Activated T-helper 17 cell treated with anti-CD3 and anti-CD28 coated beads, Interleukin-2, amount 50 U/mL, for 72 hours (primary cell): ENCODE data around the gene HOXB6. TPM values are rescaled to one million over a fixed set of nuclear protein-coding genes. Genes with fewer than 3 reads are reported as not detected.

ENCODE experiments used
- ATAC-seq: fragments of 150-1000 bp; cut with Tn5 transposase; replicated peaks from 2 replicates; pipeline ENCODE4 v1.10.0; 2021; ENCODE audit warnings: mild to moderate bottlenecking, moderate library complexity
- H3K27ac Mint-ChIP-seq: one replicate; pipeline ENCODE4 v1.8.0; 2022; ENCODE audit warnings: mixed read lengths
- H3K27me3 Mint-ChIP-seq: one replicate; pipeline ENCODE4 v1.8.0; 2022; ENCODE audit warnings: mixed read lengths
- H3K36me3 Mint-ChIP-seq: one replicate; pipeline ENCODE4 v1.8.0; 2022; ENCODE audit warnings: low read depth, mild to moderate bottlenecking, mixed read lengths
- H3K4me1 Mint-ChIP-seq: one replicate; pipeline ENCODE4 v1.8.0; 2022; ENCODE audit warnings: mixed read lengths
- H3K4me3 Mint-ChIP-seq: one replicate; pipeline ENCODE4 v1.8.0; 2022; ENCODE audit warnings: mild to moderate bottlenecking, mixed read lengths
- H3K9me3 Mint-ChIP-seq: one replicate; pipeline ENCODE4 v1.8.0; 2022; ENCODE audit warnings: mixed read lengths
- total RNA-seq, 2 donors: library from RNA; stranded (reverse); gene quantifications; one replicate each; pipeline ENCODE4 v1.2.3, GENCODE V29; 2022

HOXB6 gene
- total RNA-seq: under 1 TPM; 0.37 to 0.39 TPM

GRCh38 chr17:48604770-48605329 lies at the start of gene HOXB6:
HOXB6 (minus strand) TSS chr17:48604986; CDS start chr17:48598150, 6,836 bp downstream.
- Mint-ChIP-seq H3K36me3 (no peaks in the 10 kb centered on the region), H3K27me3 (peaks cover 61% of the 10 kb centered on the region), H3K4me1 (no peaks in the 10 kb centered on the region), H3K9me3 (no peaks in the 10 kb centered on the region), H3K4me3 (no peak within 1 kb of the TSS), H3K27ac (no peak within 1 kb of the TSS)
- ATAC-seq: no peak

- Mint-ChIP-seq H3K9me3 (no peaks in the 10 kb centered on the region), H3K27me3 (peaks cover 46% of the 10 kb centered on the region), H3K4me3 (no peak overlapping the region), H3K27ac (no peak overlapping the region), H3K4me1 (peaks cover 6% of the 10 kb centered on the region), H3K36me3 (no peaks in the 10 kb centered on the region)
- no peak for ATAC-seq
Observed at GRCh38 chr17:48649741-48650140, 45.0 kb upstream of the HOXB6 start.

DNA sequence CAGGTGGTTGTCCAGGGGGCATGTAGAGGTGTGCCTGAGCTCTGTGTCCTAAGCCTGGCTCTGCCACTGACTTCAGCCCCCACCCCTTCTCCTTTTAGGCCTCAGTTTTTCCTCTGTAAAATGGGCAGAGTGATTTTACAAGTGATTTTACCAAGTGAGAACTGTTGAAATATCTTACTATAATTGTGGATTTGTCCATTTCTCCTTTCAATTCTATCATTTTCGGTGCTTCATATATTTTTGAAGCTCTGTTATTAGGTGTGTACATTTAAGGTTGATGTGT lies 43.1 kb upstream of the HOXB6 start:
- Mint-ChIP-seq H3K27me3 (peaks cover 59% of the 10 kb centered on the region), H3K9me3 (no peaks in the 10 kb centered on the region), H3K4me3 (peak overlapping the region; percentile 72), H3K27ac (no peak overlapping the region), H3K36me3 (no peaks in the 10 kb centered on the region), H3K4me1 (peaks cover 6% of the 10 kb centered on the region)
- no peak for ATAC-seq

GRCh38 chr17:48647103-48647962 lies 42.5 kb upstream of the HOXB6 start:
- H3K27me3 Mint-ChIP-seq: peaks cover 62% of the 10 kb centered on the region
- no peaks in the 10 kb centered on the region for H3K9me3 Mint-ChIP-seq
- peak overlapping the region; percentile 72 for H3K4me3 Mint-ChIP-seq
- no peak overlapping the region for H3K27ac Mint-ChIP-seq
- ATAC-seq: peak; percentile 9
- H3K36me3 Mint-ChIP-seq: no peaks in the 10 kb centered on the region
- H3K4me1 Mint-ChIP-seq: peaks cover 6% of the 10 kb centered on the region

- no peaks in the 10 kb centered on the region for H3K9me3 Mint-ChIP-seq
- H3K27ac Mint-ChIP-seq: no peak overlapping the region
- peaks cover 11% of the 10 kb centered on the region for H3K4me1 Mint-ChIP-seq
- peak overlapping the region; percentile 72 for H3K4me3 Mint-ChIP-seq
- no peaks in the 10 kb centered on the region for H3K36me3 Mint-ChIP-seq
- ATAC-seq: peak; percentile 62
- H3K27me3 Mint-ChIP-seq: peaks cover 65% of the 10 kb centered on the region
Observed at GRCh38 chr17:48646183-48647102, 41.7 kb upstream of the HOXB6 start.

GRCh38 chr17:48645639-48646182 lies 40.9 kb upstream of the HOXB6 start:
- Mint-ChIP-seq H3K36me3 (no peaks in the 10 kb centered on the region), H3K9me3 (no peaks in the 10 kb centered on the region), H3K4me1 (peaks cover 13% of the 10 kb centered on the region), H3K4me3 (peak overlapping the region; percentile 72), H3K27ac (no peak overlapping the region), H3K27me3 (peaks cover 72% of the 10 kb centered on the region)
- no peak for ATAC-seq

DNA sequence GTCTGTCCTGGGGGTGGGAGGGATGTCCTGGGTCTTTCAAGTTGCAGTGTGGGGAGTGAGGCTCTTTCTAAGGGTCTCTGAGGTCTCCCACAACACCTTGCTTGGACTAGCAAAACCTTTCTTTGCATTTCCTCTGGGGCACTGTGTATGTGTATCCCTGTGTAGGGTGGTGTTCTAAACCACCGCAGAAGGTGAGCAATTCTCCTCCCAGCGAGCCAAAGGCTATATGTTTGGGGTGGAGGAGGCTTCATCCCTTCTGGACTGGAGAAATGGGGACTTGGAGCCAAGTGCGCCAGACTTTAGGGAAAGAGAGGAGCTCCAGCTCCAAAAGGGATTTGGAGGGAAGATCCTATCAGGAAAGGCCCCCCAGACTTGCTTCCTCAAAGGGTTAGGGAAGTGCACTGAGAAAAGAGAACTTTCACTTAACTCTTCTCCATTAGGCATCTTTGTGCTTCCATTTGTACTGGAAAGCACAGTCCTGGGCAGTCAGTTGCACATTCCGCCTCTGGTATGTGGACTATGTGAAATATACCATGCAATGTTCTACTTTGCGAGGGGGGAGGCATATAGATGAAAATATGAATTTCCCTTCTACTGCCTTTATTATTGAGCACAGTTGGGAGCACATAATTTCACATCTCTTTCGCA lies 40.2 kb upstream of the HOXB6 start:
- no peak overlapping the region for H3K4me3 Mint-ChIP-seq
- H3K9me3 Mint-ChIP-seq: no peaks in the 10 kb centered on the region
- ATAC-seq: no peak
- H3K27me3 Mint-ChIP-seq: peaks cover 72% of the 10 kb centered on the region
- H3K36me3 Mint-ChIP-seq: no peaks in the 10 kb centered on the region
- H3K4me1 Mint-ChIP-seq: peaks cover 13% of the 10 kb centered on the region
- H3K27ac Mint-ChIP-seq: no peak overlapping the region

GRCh38 chr17:48644159-48644558 lies 39.4 kb upstream of the HOXB6 start:
- no peak overlapping the region for H3K27ac Mint-ChIP-seq

GRCh38 chr17:48643697-48644012 lies 38.9 kb upstream of the HOXB6 start:
- Mint-ChIP-seq H3K4me3 (no peak overlapping the region), H3K27me3 (peaks cover 77% of the 10 kb centered on the region), H3K4me1 (peaks cover 13% of the 10 kb centered on the region), H3K9me3 (no peaks in the 10 kb centered on the region), H3K36me3 (no peaks in the 10 kb centered on the region), H3K27ac (no peak overlapping the region)
- ATAC-seq: no peak

More at GRCh38 chr17:48644159-48644558, 39.4 kb upstream of the HOXB6 start:
- H3K4me1 Mint-ChIP-seq: peaks cover 13% of the 10 kb centered on the region
- H3K4me3 Mint-ChIP-seq: no peak overlapping the region
- no peak for ATAC-seq
- peaks cover 73% of the 10 kb centered on the region for H3K27me3 Mint-ChIP-seq
- H3K36me3 Mint-ChIP-seq: no peaks in the 10 kb centered on the region
- no peaks in the 10 kb centered on the region for H3K9me3 Mint-ChIP-seq

DNA sequence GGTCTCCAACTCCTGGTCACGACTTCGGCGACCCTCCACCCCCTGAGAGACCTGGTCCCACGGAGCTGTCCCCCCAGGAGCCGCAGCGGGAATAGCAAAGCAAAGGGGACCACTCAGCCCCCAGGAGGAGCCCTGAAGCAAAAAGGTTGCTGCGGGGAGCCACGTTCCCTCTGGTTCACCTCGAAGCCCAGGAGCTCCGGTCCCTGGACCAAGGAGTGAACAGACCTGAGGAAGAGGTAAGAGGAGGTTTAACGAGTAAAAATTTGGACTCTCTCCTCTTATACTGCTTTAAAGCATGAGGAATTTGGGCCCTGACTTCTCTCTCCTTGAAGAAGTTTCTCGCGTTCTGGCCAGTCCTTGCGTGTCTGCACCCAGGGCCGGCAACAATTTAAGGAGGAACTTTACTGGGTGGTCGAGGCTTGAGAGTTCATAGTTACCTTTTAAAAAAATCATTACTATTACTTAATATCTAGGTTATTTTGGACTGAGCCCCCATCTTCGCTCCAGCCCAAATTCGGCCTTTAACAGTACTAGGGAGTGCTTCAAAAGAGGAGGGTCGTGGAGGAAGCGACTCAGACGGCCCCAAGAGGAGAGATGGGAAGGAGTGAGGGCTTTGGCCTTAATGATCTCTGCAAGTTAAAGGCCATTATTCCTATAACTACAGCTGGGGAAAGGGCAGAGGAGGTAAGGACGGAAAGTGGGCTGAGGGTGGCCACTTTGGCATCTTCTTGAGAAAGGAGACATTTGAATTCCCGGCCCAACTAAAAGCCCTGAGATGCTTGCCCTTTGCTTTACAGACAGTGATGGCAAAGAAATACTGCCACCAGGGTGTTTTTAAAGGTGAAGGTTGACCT lies 38.3 kb upstream of the HOXB6 start:
- no peak for ATAC-seq
- H3K4me1 Mint-ChIP-seq: peaks cover 13% of the 10 kb centered on the region
- H3K4me3 Mint-ChIP-seq: no peak overlapping the region
- H3K27me3 Mint-ChIP-seq: peaks cover 78% of the 10 kb centered on the region
- H3K36me3 Mint-ChIP-seq: no peaks in the 10 kb centered on the region
- H3K9me3 Mint-ChIP-seq: no peaks in the 10 kb centered on the region
- H3K27ac Mint-ChIP-seq: no peak overlapping the region

GRCh38 chr17:48642059-48642842 lies 37.5 kb upstream of the HOXB6 start:
- Mint-ChIP-seq H3K27me3 (peaks cover 80% of the 10 kb centered on the region), H3K4me3 (peak overlapping the region; percentile 17), H3K36me3 (no peaks in the 10 kb centered on the region), H3K27ac (no peak overlapping the region), H3K9me3 (no peaks in the 10 kb centered on the region), H3K4me1 (peaks cover 13% of the 10 kb centered on the region)
- ATAC-seq: no peak

DNA sequence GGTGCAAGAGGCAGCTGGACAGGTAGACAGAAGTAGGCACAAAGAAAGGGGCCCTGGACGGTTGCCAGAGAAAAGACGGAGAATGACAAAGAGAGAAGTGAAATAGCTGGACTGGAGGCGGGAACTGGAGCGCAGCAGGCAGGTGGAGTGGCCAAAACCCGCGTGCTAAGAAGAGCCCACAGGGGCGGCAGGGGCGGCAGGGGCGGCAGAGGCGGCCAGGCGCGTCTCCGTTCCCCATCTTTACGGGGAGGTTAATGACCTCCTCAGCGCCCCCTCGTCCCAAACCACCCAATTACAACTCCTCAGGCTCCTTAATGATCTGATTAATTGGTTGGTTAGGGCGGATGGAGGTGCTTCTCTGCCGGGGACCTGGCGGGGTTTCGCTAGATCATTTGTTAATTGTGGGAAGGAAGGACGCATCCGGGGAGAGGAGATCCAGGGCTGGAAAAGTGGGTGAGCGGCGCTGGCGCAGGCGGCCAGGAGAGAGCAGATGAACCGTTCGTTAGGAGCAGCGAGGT lies 36.8 kb upstream of the HOXB6 start:
- H3K4me3 Mint-ChIP-seq: peak overlapping the region; percentile 17
- peaks cover 82% of the 10 kb centered on the region for H3K27me3 Mint-ChIP-seq
- peaks cover 8% of the 10 kb centered on the region for H3K4me1 Mint-ChIP-seq
- no peak for ATAC-seq
- no peak overlapping the region for H3K27ac Mint-ChIP-seq
- H3K36me3 Mint-ChIP-seq: no peaks in the 10 kb centered on the region
- H3K9me3 Mint-ChIP-seq: no peaks in the 10 kb centered on the region

DNA sequence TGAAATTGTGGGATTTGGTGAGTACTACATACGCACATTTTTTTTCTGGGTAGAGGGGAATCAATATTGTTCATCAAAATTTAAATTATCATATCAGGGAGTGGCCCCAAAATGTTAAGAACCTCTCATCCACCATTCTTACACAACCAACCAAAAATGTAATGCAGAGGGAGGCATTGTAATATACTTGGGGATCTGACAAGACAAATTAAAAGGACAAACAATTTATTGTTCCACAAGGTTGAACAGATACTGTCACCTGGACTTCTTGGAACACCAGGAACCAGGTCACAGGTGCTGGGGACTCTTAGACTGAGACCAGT lies 36.0 kb upstream of the HOXB6 start:
- H3K9me3 Mint-ChIP-seq: no peaks in the 10 kb centered on the region
- H3K36me3 Mint-ChIP-seq: no peaks in the 10 kb centered on the region
- H3K4me1 Mint-ChIP-seq: peaks cover 8% of the 10 kb centered on the region
- no peak overlapping the region for H3K4me3 Mint-ChIP-seq
- no peak overlapping the region for H3K27ac Mint-ChIP-seq
- H3K27me3 Mint-ChIP-seq: peaks cover 82% of the 10 kb centered on the region
- ATAC-seq: no peak
